Measurements from ENCODE around the gene GRID2. TPM values are rescaled to one million over a fixed set of nuclear protein-coding genes. Genes with fewer than 3 reads are reported as not detected.

Gene GRID2
- total RNA-seq, 1 donor from 2014 or later, result not detected

GRCh38 chr4:93809773-93810172 lies 1506.0 kb downstream of the GRID2 start:
- Histone ChIP-seq H3K36me3 (no peaks in the 10 kb centered on the region), H3K4me1 (peaks cover 21% of the 10 kb centered on the region), H3K27ac (replicated peaks) (peak overlapping the region; percentile 56), H3K4me3 (no peak overlapping the region), H3K27me3 (ENCODE audit: low read depth) (no peaks in the 10 kb centered on the region), H3K9me3 (replicated peaks) (no peaks in the 10 kb centered on the region)
- no peak for TF ChIP-seq CTCF (IDR thresholded peaks at IDR 0.05; ENCODE audit: borderline replicate concordance)
- peak; percentile 36 for DNase-seq
- intact Hi-C loops (cut with micrococcal nuclease), result no loop called here

- Histone ChIP-seq H3K36me3 (no peaks in the 10 kb centered on the region), H3K4me1 (peaks cover 21% of the 10 kb centered on the region), H3K4me3 (no peak overlapping the region), H3K9me3 (replicated peaks) (no peaks in the 10 kb centered on the region), H3K27ac (replicated peaks) (peak overlapping the region; percentile 56), H3K27me3 (ENCODE audit: low read depth) (no peaks in the 10 kb centered on the region)
- no peak for TF ChIP-seq CTCF (IDR thresholded peaks at IDR 0.05; ENCODE audit: borderline replicate concordance)
- DNase-seq, result no peak
- intact Hi-C loops (cut with micrococcal nuclease), result no loop called here
Observed at GRCh38 chr4:93810340-93810992, 1506.7 kb downstream of the GRID2 start.

- intact Hi-C loops (cut with micrococcal nuclease), result no loop called here
- H3K36me3 ChIP-seq, result no peaks in the 10 kb centered on the region
- DNase-seq, result no peak
- no peaks in the 10 kb centered on the region for H3K9me3 ChIP-seq (replicated peaks)
- H3K27ac ChIP-seq (replicated peaks), result no peak overlapping the region
- H3K4me3 ChIP-seq, result no peak overlapping the region
- peaks cover 21% of the 10 kb centered on the region for H3K4me1 ChIP-seq
- no peak for TF ChIP-seq CTCF (IDR thresholded peaks at IDR 0.05; ENCODE audit: borderline replicate concordance)
- peaks cover 4% of the 10 kb centered on the region for H3K27me3 ChIP-seq (ENCODE audit: low read depth)
Observed at GRCh38 chr4:93813092-93813491, 1509.3 kb downstream of the GRID2 start.

GRCh38 chr4:93814141-93814540 lies 1510.4 kb downstream of the GRID2 start:
- no peak overlapping the region for H3K4me3 ChIP-seq
- H3K27me3 ChIP-seq (ENCODE audit: low read depth), result peaks cover 7% of the 10 kb centered on the region
- no peak overlapping the region for H3K27ac ChIP-seq (replicated peaks)
- H3K9me3 ChIP-seq (replicated peaks), result no peaks in the 10 kb centered on the region
- TF ChIP-seq CTCF (IDR thresholded peaks at IDR 0.05; ENCODE audit: borderline replicate concordance), result no peak
- intact Hi-C loops (cut with micrococcal nuclease), result no loop called here
- DNase-seq, result no peak
- H3K36me3 ChIP-seq, result no peaks in the 10 kb centered on the region
- H3K4me1 ChIP-seq, result peaks cover 17% of the 10 kb centered on the region

GRCh38 chr4:93814722-93815121 lies 1511.0 kb downstream of the GRID2 start:
- intact Hi-C loops (cut with micrococcal nuclease), result no loop called here
- H3K4me1 ChIP-seq, result peaks cover 12% of the 10 kb centered on the region
- peaks cover 12% of the 10 kb centered on the region for H3K27me3 ChIP-seq (ENCODE audit: low read depth)
- H3K4me3 ChIP-seq, result no peak overlapping the region
- no peak for DNase-seq
- TF ChIP-seq CTCF (IDR thresholded peaks at IDR 0.05; ENCODE audit: borderline replicate concordance), result no peak
- H3K36me3 ChIP-seq, result no peaks in the 10 kb centered on the region
- no peaks in the 10 kb centered on the region for H3K9me3 ChIP-seq (replicated peaks)
- H3K27ac ChIP-seq (replicated peaks), result no peak overlapping the region

Measured in left ventricle myocardium inferior (tissue), 1 donor.